SU-DHL-6 (cell line): ENCODE data around the gene ZNRF1.

Experiments
- H2AFZ ChIP-seq: fragments of 200-600 bp; sonication (generic); 2 replicates; pipeline ENCODE4 v1.6.1; 2014; ENCODE audit warnings: low read depth, mild to moderate bottlenecking, moderate library complexity, mixed read lengths, antibody characterized with exemption, low read length; ENCODE audit not compliant: severe bottlenecking
- H3F3A ChIP-seq: fragments of 200-600 bp; shearing (Covaris generic); 2 replicates; pipeline ENCODE4 v1.6.0; 2016; ENCODE audit warnings: antibody characterized with exemption, mild to moderate bottlenecking; ENCODE audit not compliant: insufficient read depth
- H3K27ac ChIP-seq: fragments of 200-600 bp; sonication (generic); 2 replicates; pipeline ENCODE4 v1.5.1; 2016; ENCODE audit warnings: low read depth, mild to moderate bottlenecking, low read length, moderate library complexity, mixed read lengths
- H3K27me3 ChIP-seq: fragments of 200-600 bp; sonication (generic), shearing (Covaris generic); 2 replicates; pipeline ENCODE4 v1.6.0; 2014; ENCODE audit warnings: mild to moderate bottlenecking, low read length
- H3K36me3 ChIP-seq: fragments of 200-600 bp; sonication (generic); 2 replicates; pipeline ENCODE4 v1.6.1; 2014; ENCODE audit warnings: mild to moderate bottlenecking, low read length, mixed read lengths
- H3K4me2 ChIP-seq: fragments of 300-600, 200-600 bp; shearing (Covaris generic), sonication (generic); 2 replicates; pipeline ENCODE4 v1.6.0; 2014; ENCODE audit warnings: low read length, low read depth, mild to moderate bottlenecking; ENCODE audit not compliant: poor library complexity, severe bottlenecking
- H3K4me3 ChIP-seq: fragments of 200-600 bp; sonication (generic); 2 replicates; pipeline ENCODE4 v1.5.1; 2014; ENCODE audit warnings: antibody characterized with exemption, low read length, mild to moderate bottlenecking, mixed read lengths; ENCODE audit not compliant: insufficient read depth, poor library complexity, severe bottlenecking
- H3K79me2 ChIP-seq: fragments of 200-600 bp; sonication (generic); 2 replicates; pipeline ENCODE4 v1.6.1; 2014; ENCODE audit warnings: mild to moderate bottlenecking, low read length, moderate library complexity; ENCODE audit not compliant: insufficient read depth
- H3K9ac ChIP-seq: fragments of 200-600 bp; sonication (generic); 2 replicates; pipeline ENCODE4 v1.7.0; 2014; ENCODE audit warnings: mild to moderate bottlenecking, low read length
- H3K9me2 ChIP-seq: fragments of 200-600 bp; sonication (generic); replicated peaks from 2 replicates; pipeline ENCODE4 v1.6.1; 2014; ENCODE audit warnings: low read length; ENCODE audit not compliant: insufficient read depth
- H3K9me3 ChIP-seq: fragments of 200-600 bp; sonication (generic); 2 replicates; pipeline ENCODE4 v1.6.1; 2014; ENCODE audit warnings: low read length, mixed read lengths; ENCODE audit not compliant: insufficient read depth
- H4K20me1 ChIP-seq: fragments of 200-600 bp; sonication (generic); 2 replicates; pipeline ENCODE4 v1.6.1; 2014; ENCODE audit warnings: low read depth, mild to moderate bottlenecking, antibody characterized with exemption, low read length, moderate library complexity, mixed read lengths
- EZH2phosphoT487 ChIP-seq: fragments of 200-600 bp; sonication (generic), shearing (Covaris generic); conservative IDR thresholded peaks from 2 replicates; pipeline ENCODE4 v1.6.1; 2018; ENCODE audit warnings: mild to moderate bottlenecking, antibody characterized with exemption, low read length, moderate library complexity, mixed read lengths
- TF ChIP-seq, protein P1 (sequence below): fragments of 200-600 bp; sonication (generic); IDR thresholded peaks from one replicate; pipeline ENCODE4 v1.5.1; 2017; ENCODE audit warnings: antibody characterized with exemption, mild to moderate bottlenecking, low read length, moderate library complexity; ENCODE audit not compliant: insufficient read depth, poor library complexity, severe bottlenecking

Gene ZNRF1

GRCh38 chr16:75081179-75081859, 82.5 kb downstream of the ZNRF1 start:
- no peaks in the 10 kb centered on the region for H4K20me1 ChIP-seq
- H3K27ac ChIP-seq = no peak overlapping the region
- H3K9me3 ChIP-seq = no peaks in the 10 kb centered on the region
- TF ChIP-seq EZH2phosphoT487 = no peak
- H3K79me2 ChIP-seq = no peaks in the 10 kb centered on the region; the same call in 1 of the 2 replicates
- H2AFZ ChIP-seq = no peak overlapping the region
- no peak overlapping the region for H3K4me2 ChIP-seq
- H3K4me3 ChIP-seq = no peak overlapping the region
- no peaks in the 10 kb centered on the region for H3F3A ChIP-seq
- H3K27me3 ChIP-seq = no peaks in the 10 kb centered on the region
- H3K9me2 ChIP-seq = no peaks in the 10 kb centered on the region
- H3K9ac ChIP-seq = no peak overlapping the region
- no peaks in the 10 kb centered on the region for H3K36me3 ChIP-seq

DNA sequence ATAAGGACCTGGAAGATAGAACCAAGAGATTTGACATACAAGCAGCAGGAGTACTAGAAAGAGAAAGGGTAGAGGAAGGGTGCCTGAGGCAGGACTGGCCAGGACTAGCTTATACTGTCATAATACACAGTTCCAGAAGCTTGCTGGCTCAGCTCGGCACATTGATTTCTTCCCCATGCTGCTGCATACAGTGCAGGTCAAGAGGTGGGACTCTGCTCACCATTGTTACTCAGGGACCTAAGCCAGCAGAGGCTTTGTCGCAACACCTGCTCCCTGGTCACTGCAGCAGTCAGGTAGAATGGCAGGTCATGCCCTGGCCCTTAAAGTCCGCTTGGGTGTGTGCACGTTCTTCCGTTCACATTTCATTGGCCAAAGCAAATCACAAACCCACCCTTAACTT, 85.0 kb downstream of the ZNRF1 start:
- TF ChIP-seq EZH2phosphoT487 = no peak
- TF ChIP-seq, protein P1, sequence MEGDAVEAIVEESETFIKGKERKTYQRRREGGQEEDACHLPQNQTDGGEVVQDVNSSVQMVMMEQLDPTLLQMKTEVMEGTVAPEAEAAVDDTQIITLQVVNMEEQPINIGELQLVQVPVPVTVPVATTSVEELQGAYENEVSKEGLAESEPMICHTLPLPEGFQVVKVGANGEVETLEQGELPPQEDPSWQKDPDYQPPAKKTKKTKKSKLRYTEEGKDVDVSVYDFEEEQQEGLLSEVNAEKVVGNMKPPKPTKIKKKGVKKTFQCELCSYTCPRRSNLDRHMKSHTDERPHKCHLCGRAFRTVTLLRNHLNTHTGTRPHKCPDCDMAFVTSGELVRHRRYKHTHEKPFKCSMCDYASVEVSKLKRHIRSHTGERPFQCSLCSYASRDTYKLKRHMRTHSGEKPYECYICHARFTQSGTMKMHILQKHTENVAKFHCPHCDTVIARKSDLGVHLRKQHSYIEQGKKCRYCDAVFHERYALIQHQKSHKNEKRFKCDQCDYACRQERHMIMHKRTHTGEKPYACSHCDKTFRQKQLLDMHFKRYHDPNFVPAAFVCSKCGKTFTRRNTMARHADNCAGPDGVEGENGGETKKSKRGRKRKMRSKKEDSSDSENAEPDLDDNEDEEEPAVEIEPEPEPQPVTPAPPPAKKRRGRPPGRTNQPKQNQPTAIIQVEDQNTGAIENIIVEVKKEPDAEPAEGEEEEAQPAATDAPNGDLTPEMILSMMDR = no peak
- Histone ChIP-seq H3K27ac (no peak overlapping the region), H3F3A (no peaks in the 10 kb centered on the region), H2AFZ (no peak overlapping the region), H3K9me2 (no peaks in the 10 kb centered on the region), H3K79me2 (no peaks in the 10 kb centered on the region), H3K9ac (no peak overlapping the region), H3K27me3 (no peaks in the 10 kb centered on the region), H3K9me3 (no peaks in the 10 kb centered on the region), H3K4me3 (no peak overlapping the region), H3K4me2 (no peak overlapping the region), H4K20me1 (no peaks in the 10 kb centered on the region), H3K36me3 (no peaks in the 10 kb centered on the region)

DNA sequence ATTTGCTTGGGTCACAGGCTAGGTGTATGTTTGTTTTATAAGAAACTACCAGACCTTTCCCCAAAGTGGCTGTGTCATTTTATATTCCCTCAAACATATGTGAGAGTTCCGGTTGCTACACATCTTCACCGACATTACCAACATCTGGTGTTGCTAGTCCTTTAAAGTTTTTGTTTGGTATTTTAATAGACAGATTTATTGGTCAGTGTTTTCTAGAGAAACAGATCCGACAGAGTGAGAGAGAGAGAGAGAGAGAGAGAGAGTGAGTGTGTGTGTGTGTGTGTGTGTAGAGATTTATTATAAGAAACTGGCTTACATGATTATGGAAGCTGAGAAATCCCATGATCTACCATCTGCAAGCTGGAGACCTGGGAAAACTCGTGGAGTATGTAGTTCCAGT, 86.7 kb downstream of the ZNRF1 start:
- TF ChIP-seq, protein P1 = no peak
- no peak for TF ChIP-seq EZH2phosphoT487
- H3K79me2 ChIP-seq = no peaks in the 10 kb centered on the region
- H2AFZ ChIP-seq = no peak overlapping the region
- H3K9me3 ChIP-seq = no peaks in the 10 kb centered on the region
- no peaks in the 10 kb centered on the region for H3F3A ChIP-seq
- no peaks in the 10 kb centered on the region for H3K9me2 ChIP-seq
- H3K27ac ChIP-seq = no peak overlapping the region
- no peak overlapping the region for H3K4me3 ChIP-seq
- H4K20me1 ChIP-seq = no peaks in the 10 kb centered on the region
- H3K9ac ChIP-seq = no peak overlapping the region
- no peaks in the 10 kb centered on the region for H3K27me3 ChIP-seq
- H3K4me2 ChIP-seq = no peak overlapping the region
- H3K36me3 ChIP-seq = no peaks in the 10 kb centered on the region

DNA sequence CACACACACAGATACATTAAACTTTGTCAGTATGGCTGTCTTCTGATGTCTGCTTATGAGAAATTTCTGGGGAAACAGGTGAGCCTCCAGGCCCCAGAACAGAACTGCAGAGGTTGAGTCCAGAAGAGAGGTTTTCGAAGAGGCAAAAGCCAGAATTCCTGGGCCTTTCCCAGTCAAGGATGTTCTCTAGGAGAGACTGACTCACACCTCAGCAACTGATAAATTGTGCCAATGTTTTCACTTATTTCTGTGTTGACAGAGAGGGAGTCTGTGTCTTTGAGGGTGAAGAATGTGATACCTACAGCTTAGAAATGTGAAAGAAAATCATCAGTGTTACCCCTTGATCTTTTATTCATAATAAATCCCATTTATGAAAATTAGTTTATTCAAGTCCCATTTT, 87.5 kb downstream of the ZNRF1 start:
- Histone ChIP-seq H3K4me2 (no peak overlapping the region), H4K20me1 (no peaks in the 10 kb centered on the region), H3K9ac (no peak overlapping the region), H3K36me3 (no peaks in the 10 kb centered on the region), H3K27ac (no peak overlapping the region), H2AFZ (no peak overlapping the region), H3K79me2 (no peaks in the 10 kb centered on the region), H3K9me2 (no peaks in the 10 kb centered on the region), H3K4me3 (no peak overlapping the region), H3F3A (no peaks in the 10 kb centered on the region), H3K27me3 (no peaks in the 10 kb centered on the region), H3K9me3 (no peaks in the 10 kb centered on the region)
- TF ChIP-seq, protein P1 = no peak
- TF ChIP-seq EZH2phosphoT487 = no peak
